H9 (cell line): ENCODE measurements around the gene C1QTNF2. TPM values are rescaled to one million over a fixed set of nuclear protein-coding genes. Genes with fewer than 3 reads are reported as not detected.

ENCODE experiments used
- DNase-seq: peaks from one replicate; pipeline ENCODE4 v3.0.0-alpha.2; 2017
- H2AFZ ChIP-seq: one replicate; pipeline ENCODE4 v1.6.1; 2013; ENCODE audit warnings: mild to moderate bottlenecking, low read length, control low read depth, moderate library complexity
- H2AK5ac ChIP-seq: 2 replicates; pipeline ENCODE4 v1.6.1; 2013; ENCODE audit warnings: low read length, control low read depth, mixed read lengths; ENCODE audit not compliant: insufficient read length
- H2BK120ac ChIP-seq: one replicate; pipeline ENCODE4 v1.6.1; 2013; ENCODE audit warnings: low read depth, mild to moderate bottlenecking, low read length, control low read depth, inconsistent platforms; ENCODE audit not compliant: poor library complexity, severe bottlenecking
- H2BK12ac ChIP-seq: 2 replicates; pipeline ENCODE4 v1.6.1; 2013; ENCODE audit warnings: low read length, control low read depth, mixed read lengths, low read depth; ENCODE audit not compliant: insufficient read length
- H2BK15ac ChIP-seq: 2 replicates; pipeline ENCODE4 v1.6.1; 2013; ENCODE audit warnings: low read depth, low read length, control low read depth
- H2BK20ac ChIP-seq: one replicate; pipeline ENCODE4 v1.6.1; 2013; ENCODE audit warnings: low read depth, mild to moderate bottlenecking, low read length, control low read depth, inconsistent platforms; ENCODE audit not compliant: poor library complexity, severe bottlenecking
- H2BK5ac ChIP-seq: 2 replicates; pipeline ENCODE4 v1.6.1; 2013; ENCODE audit warnings: low read length, control low read depth, mixed read lengths; ENCODE audit not compliant: insufficient read length
- H3K14ac ChIP-seq: 2 replicates; pipeline ENCODE4 v1.6.1; 2013; ENCODE audit warnings: low read length, control low read depth; ENCODE audit not compliant: insufficient read depth
- H3K18ac ChIP-seq: 2 replicates; pipeline ENCODE4 v1.6.1; 2013; ENCODE audit warnings: low read depth, mild to moderate bottlenecking, mixed read lengths, low read length, control low read depth; ENCODE audit not compliant: insufficient read length
- H3K23ac ChIP-seq: 2 replicates; pipeline ENCODE4 v1.6.1; 2013; ENCODE audit warnings: low read length, control low read depth, mixed read lengths, low read depth; ENCODE audit not compliant: insufficient read length
- H3K23me2 ChIP-seq: 2 replicates; pipeline ENCODE4 v1.6.1; 2013; ENCODE audit warnings: low read depth, mild to moderate bottlenecking, mixed read lengths, low read length, control low read depth; ENCODE audit not compliant: insufficient read length, poor library complexity, severe bottlenecking
- H3K27ac ChIP-seq: 2 replicates; pipeline ENCODE4 v1.5.1; 2013; ENCODE audit warnings: low read length, control low read depth, mixed read lengths, low read depth; ENCODE audit not compliant: insufficient read length
- H3K27me3 ChIP-seq: 2 replicates; pipeline ENCODE4 v1.6.1; 2013; ENCODE audit warnings: low read length, control low read depth, inconsistent platforms; ENCODE audit not compliant: insufficient read depth
- H3K4ac ChIP-seq: 2 replicates; pipeline ENCODE4 v1.6.1; 2013; ENCODE audit warnings: low read depth, mild to moderate bottlenecking, control low read depth, inconsistent platforms, low read length, moderate library complexity
- H3K4me1 ChIP-seq: 2 replicates; pipeline ENCODE4 v1.6.1; 2013; ENCODE audit warnings: low read length, control low read depth, inconsistent platforms; ENCODE audit not compliant: insufficient read depth
- H3K4me2 ChIP-seq: 2 replicates; pipeline ENCODE4 v1.6.1; 2013; ENCODE audit warnings: low read length, control low read depth, mixed read lengths; ENCODE audit not compliant: insufficient read length, insufficient read depth
- H3K56ac ChIP-seq: 2 replicates; pipeline ENCODE4 v1.6.1; 2013; ENCODE audit warnings: low read depth, mild to moderate bottlenecking, mixed read lengths, low read length, control low read depth; ENCODE audit not compliant: insufficient read length
- H3K79me1 ChIP-seq: 2 replicates; pipeline ENCODE4 v1.6.1; 2013; ENCODE audit warnings: low read depth, mild to moderate bottlenecking, moderate library complexity, low read length, control low read depth, inconsistent platforms; ENCODE audit not compliant: insufficient read depth, poor library complexity, severe bottlenecking
- H3K79me2 ChIP-seq: 2 replicates; pipeline ENCODE4 v1.6.1; 2013; ENCODE audit warnings: low read length, control low read depth, inconsistent platforms; ENCODE audit not compliant: insufficient read depth
- H3K9ac ChIP-seq: 2 replicates; pipeline ENCODE4 v1.6.1; 2013; ENCODE audit warnings: low read length, control low read depth, mixed read lengths; ENCODE audit not compliant: insufficient read length; ENCODE audit errors: extremely low read depth
- H3K9me3 ChIP-seq: one replicate; pipeline ENCODE4 v1.6.1; 2013; ENCODE audit warnings: low read depth, low read length, inconsistent platforms; ENCODE audit not compliant: control insufficient read depth
- H3T11ph ChIP-seq: one replicate; pipeline ENCODE4 v1.6.1; 2013; ENCODE audit warnings: mild to moderate bottlenecking, low read length, control low read depth, inconsistent platforms
- H4K20me1 ChIP-seq: one replicate; pipeline ENCODE4 v1.6.1; 2013; ENCODE audit not compliant: control insufficient read depth, insufficient read length, insufficient read depth
- H4K5ac ChIP-seq: 2 replicates; pipeline ENCODE4 v1.6.1; 2013; ENCODE audit warnings: low read depth, mild to moderate bottlenecking, mixed read lengths, low read length, control low read depth; ENCODE audit not compliant: insufficient read length
- H4K8ac ChIP-seq: replicated peaks from 2 replicates; pipeline ENCODE4 v1.6.1; 2013; ENCODE audit warnings: low read length, control low read depth, mixed read lengths, low read depth; ENCODE audit not compliant: insufficient read length
- H4K91ac ChIP-seq: 2 replicates; pipeline ENCODE4 v1.6.1; 2013; ENCODE audit warnings: low read depth, mild to moderate bottlenecking, moderate library complexity, mixed read lengths, low read length, control low read depth; ENCODE audit not compliant: insufficient read length
- H3K27ac Mint-ChIP-seq, 3 experiments: 2 replicates in 2 of 3; 3 replicates in 1 of 3; pipeline ENCODE4 v1.8.0; 2020 to 2021; ENCODE audit warnings: mixed read lengths in 3 of 3, mild to moderate bottlenecking in 1 of 3, moderate library complexity in 1 of 3
- H3K27me3 Mint-ChIP-seq: 2 replicates; pipeline ENCODE4 v1.8.0; 2021; ENCODE audit warnings: low read depth, mild to moderate bottlenecking, moderate library complexity, mixed read lengths
- H3K36me3 Mint-ChIP-seq, 3 experiments: 2 replicates in 2 of 3; 3 replicates in 1 of 3; pipeline ENCODE4 v1.8.0; 2020 to 2021; ENCODE audit warnings: low read depth in 3 of 3, mixed read lengths in 3 of 3; ENCODE audit not compliant: insufficient read depth in 1 of 3
- H3K4me1 Mint-ChIP-seq, 2 experiments: 2 replicates each; pipeline ENCODE4 v1.8.0; 2020; ENCODE audit warnings: mixed read lengths in 2 of 2
- H3K4me3 Mint-ChIP-seq, 2 experiments: 2 replicates in 1 of 2; 3 replicates in 1 of 2; pipeline ENCODE4 v1.8.0; 2020 to 2021; ENCODE audit warnings: mild to moderate bottlenecking in 2 of 2, mixed read lengths in 2 of 2, moderate library complexity in 1 of 2
- H3K9me3 Mint-ChIP-seq, 2 experiments: 2 replicates in 1 of 2; 3 replicates in 1 of 2; pipeline ENCODE4 v1.8.0; 2020; ENCODE audit warnings: mild to moderate bottlenecking in 2 of 2, mixed read lengths in 2 of 2, moderate library complexity in 1 of 2
- WGBS: extraction: QIAGEN DNeasy Blood & Tissue Kit; methylation state at CpG from one replicate; pipeline ENCODE4 v1.1.7; 2013; ENCODE audit warnings: missing lambda C conversion rate, low lambda C conversion rate, mixed read lengths; ENCODE audit not compliant: insufficient read length; ENCODE audit errors: extremely low coverage; 5-methylcytosine and 5-hydroxymethylcytosine counted together
- total RNA-seq: library from RNA; stranded (reverse); gene quantifications from 2 replicates; pipeline ENCODE4 v1.2.1, GENCODE V29; 2021
- TF ChIP-seq, protein P1 (sequence below): fragments of 200-600 bp; sonication (generic); conservative IDR thresholded peaks from 3 replicates; pipeline ENCODE4 v1.8.0; 2021; ENCODE audit warnings: antibody characterized with exemption, mild to moderate bottlenecking

The C1QTNF2 gene
- total RNA-seq, 1 experiment from 2014 or later = 0.59 TPM

DNA sequence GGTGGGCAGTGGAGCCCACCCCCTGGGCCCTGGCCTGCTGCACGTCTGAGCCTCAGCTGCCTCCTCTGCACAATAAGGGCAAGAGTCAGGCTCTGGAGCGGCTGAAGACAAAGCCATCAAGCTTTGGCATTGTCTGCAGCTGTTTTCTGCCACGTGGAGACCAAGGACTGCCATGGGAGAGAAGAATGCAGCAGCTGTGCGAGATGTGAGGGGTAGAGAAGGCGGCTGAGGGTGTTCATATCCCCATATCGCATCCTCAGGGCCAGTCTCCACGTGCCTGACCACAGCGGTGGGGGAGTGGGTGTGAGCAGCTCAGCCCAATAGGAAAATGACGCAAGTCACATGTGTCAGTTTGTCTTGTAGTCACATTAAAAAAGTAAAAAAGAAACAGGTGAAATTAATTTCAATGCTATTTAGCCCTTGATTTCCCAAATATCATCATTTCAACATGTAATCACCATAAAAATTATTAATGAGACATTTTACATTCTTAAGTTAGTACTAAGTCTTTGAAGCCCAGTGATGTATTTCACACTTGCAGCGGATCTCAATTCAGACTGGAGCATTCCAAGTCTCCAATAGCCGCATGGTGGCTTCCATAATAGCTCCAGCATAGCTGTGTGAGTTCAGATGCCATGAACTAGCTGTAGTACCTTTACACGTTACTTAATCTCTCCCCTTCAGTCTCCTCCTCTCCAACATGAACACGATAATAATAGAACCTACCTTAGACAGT is 6.6 kb downstream of the C1QTNF2 start:
- H3T11ph ChIP-seq = no peak overlapping the region
- no peak overlapping the region for H3K27ac ChIP-seq
- Mint-ChIP-seq H3K27me3 (peaks cover 8% of the 10 kb centered on the region), H3K4me1 (peaks cover 9 to 18% of the 10 kb centered on the region in 2 experiments), H3K27ac (no peak overlapping the region), H3K9me3 (no peaks in the 10 kb centered on the region), H3K36me3 (no peaks in the 10 kb centered on the region), H3K4me3 (no peak overlapping the region; a peak in 1 of 5 replicates)
- no peak overlapping the region for H3K14ac ChIP-seq
- H4K91ac ChIP-seq = no peak overlapping the region
- no peak overlapping the region for H4K8ac ChIP-seq
- H2BK15ac ChIP-seq = no peak overlapping the region
- H3K79me2 ChIP-seq = no peaks in the 10 kb centered on the region
- no peak overlapping the region for H4K5ac ChIP-seq
- H2BK12ac ChIP-seq = no peak overlapping the region
- no CpG with 5 or more reads among the region's 13 CpGs for WGBS
- H3K27me3 ChIP-seq = no peaks in the 10 kb centered on the region
- H2AK5ac ChIP-seq = no peak overlapping the region
- no peaks in the 10 kb centered on the region for H3K23me2 ChIP-seq
- no peak overlapping the region for H3K56ac ChIP-seq
- no peak overlapping the region for H3K9ac ChIP-seq
- no peak overlapping the region for H2BK20ac ChIP-seq
- no peak overlapping the region for H3K23ac ChIP-seq
- no peak overlapping the region for H3K18ac ChIP-seq
- H3K4me2 ChIP-seq = no peak overlapping the region
- H3K4me1 ChIP-seq = 0 out of 2 replicates have a peak, but pooled peaks cover 2% of the 10 kb centered on the region
- H4K20me1 ChIP-seq = no peaks in the 10 kb centered on the region
- no peak overlapping the region for H2BK120ac ChIP-seq
- no peak overlapping the region for H3K4ac ChIP-seq
- H3K9me3 ChIP-seq = no peaks in the 10 kb centered on the region
- H2BK5ac ChIP-seq = no peak overlapping the region
- TF ChIP-seq, protein P1, sequence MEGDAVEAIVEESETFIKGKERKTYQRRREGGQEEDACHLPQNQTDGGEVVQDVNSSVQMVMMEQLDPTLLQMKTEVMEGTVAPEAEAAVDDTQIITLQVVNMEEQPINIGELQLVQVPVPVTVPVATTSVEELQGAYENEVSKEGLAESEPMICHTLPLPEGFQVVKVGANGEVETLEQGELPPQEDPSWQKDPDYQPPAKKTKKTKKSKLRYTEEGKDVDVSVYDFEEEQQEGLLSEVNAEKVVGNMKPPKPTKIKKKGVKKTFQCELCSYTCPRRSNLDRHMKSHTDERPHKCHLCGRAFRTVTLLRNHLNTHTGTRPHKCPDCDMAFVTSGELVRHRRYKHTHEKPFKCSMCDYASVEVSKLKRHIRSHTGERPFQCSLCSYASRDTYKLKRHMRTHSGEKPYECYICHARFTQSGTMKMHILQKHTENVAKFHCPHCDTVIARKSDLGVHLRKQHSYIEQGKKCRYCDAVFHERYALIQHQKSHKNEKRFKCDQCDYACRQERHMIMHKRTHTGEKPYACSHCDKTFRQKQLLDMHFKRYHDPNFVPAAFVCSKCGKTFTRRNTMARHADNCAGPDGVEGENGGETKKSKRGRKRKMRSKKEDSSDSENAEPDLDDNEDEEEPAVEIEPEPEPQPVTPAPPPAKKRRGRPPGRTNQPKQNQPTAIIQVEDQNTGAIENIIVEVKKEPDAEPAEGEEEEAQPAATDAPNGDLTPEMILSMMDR = no peak
- DNase-seq = no peak
- H3K79me1 ChIP-seq = no peaks in the 10 kb centered on the region
- H2AFZ ChIP-seq = no peak overlapping the region
